Gastrocnemius medialis (tissue), 4 donors: Measurements from ENCODE around the gene CPXM2. TPM values are rescaled to one million over a fixed set of nuclear protein-coding genes. Genes with fewer than 3 reads are reported as not detected.

Experiments
- ATAC-seq, 2 donors: fragments of 150-250 bp; one replicate each; pipeline ENCODE4 v1.9.1; 2016
- DNase-seq, 2 donors: peaks; one replicate each; pipeline ENCODE4 v3.0.0-alpha.2; 2019
- H3K27ac ChIP-seq, 4 donors: fragments of 200-600 bp; sonication (generic); 1 replicate in 1 of 4; 2 replicates in 3 of 4; pipeline ENCODE4 v1.5.1; 2016 to 2018; ENCODE audit warnings: mild to moderate bottlenecking in 2 of 4, moderate library complexity in 1 of 4
- H3K27me3 ChIP-seq, 3 donors: fragments of 200-600 bp; sonication (generic) in 2 of 3; 1 replicate in 1 of 3; 2 replicates in 2 of 3; pipeline versions ENCODE4 v1.5.1 to v1.6.0; 2016 to 2019; ENCODE audit warnings: mild to moderate bottlenecking in 1 of 3, moderate library complexity in 1 of 3
- H3K36me3 ChIP-seq, 2 donors: fragments of 200-600 bp; sonication (generic) in 1 of 2; one replicate each; pipeline ENCODE4 v1.5.1; 2017 to 2018
- H3K4me1 ChIP-seq, 2 donors: fragments of 200-600 bp; sonication (generic) in 1 of 2; one replicate each; pipeline ENCODE4 v1.5.1; 2016 to 2017; ENCODE audit warnings: mild to moderate bottlenecking in 2 of 2
- H3K4me3 ChIP-seq, 4 donors: fragments of 200-600 bp; sonication (generic) in 3 of 4; 1 replicate in 1 of 4; 2 replicates in 3 of 4; pipeline ENCODE4 v1.5.1; 2016 to 2019; ENCODE audit warnings: mild to moderate bottlenecking in 2 of 4
- H3K9me3 ChIP-seq, 3 donors: fragments of 200-600 bp; sonication (generic) in 2 of 3; 1 replicate in 1 of 3; 2 replicates in 2 of 3; pipeline ENCODE4 v1.5.1; 2016 to 2019
- POLR2A ChIP-seq, 2 donors: fragments of 450-650 bp; IDR thresholded peaks; one replicate each; pipeline ENCODE4 v1.6.1; 2017; ENCODE audit warnings: antibody characterized with exemption in 2 of 2, mild to moderate bottlenecking in 2 of 2, moderate library complexity in 2 of 2
- in situ Hi-C, 4 donors: fragments of 200-750 bp; cut with MboI; loops; one replicate each; pipeline versions ENCODE4 v1.15.0 to v1.8.0; 2017; ENCODE audit warnings: low sequenced_read_pairs in 4 of 4
- intact Hi-C: fragments of 100-400 bp; cut with DNase I; formaldehyde crosslinking; loops from one replicate; pipeline ENCODE4 v1.15.1; 2023; ENCODE audit warnings: low total_unique reads
- total RNA-seq, 4 donors: library from RNA; depleted of rRNA; stranded (reverse); fragments of >200 nt; gene quantifications; one replicate each; pipeline versions ENCODE4 v1.1.0 to v1.2.3, GENCODE V29; 2016
- TF ChIP-seq, protein P1 (sequence below), 5 experiments: fragments of 450-650 bp in 3 of 5; fragments of 200-600 bp in 2 of 5; sonication (generic) in 2 of 5; IDR thresholded peaks in 4 of 5; conservative IDR thresholded peaks in 1 of 5; 1 replicate in 4 of 5; 2 replicates in 1 of 5; pipeline ENCODE4 v1.5.1; 2016 to 2019; ENCODE audit warnings: antibody characterized with exemption in 5 of 5, mild to moderate bottlenecking in 3 of 5, moderate library complexity in 3 of 5

The CPXM2 gene
- total RNA-seq, 4 donors from 2014 or later: 0.63 to 4.1 (median 1.9) TPM

- intact Hi-C loops (no loop called here), in situ Hi-C loops (no loop called here)
- Histone ChIP-seq H3K27me3 (no peaks in the 10 kb centered on the region), H3K27ac (no peak overlapping the region), H3K4me1 (no peaks in the 10 kb centered on the region), H3K36me3 (no peaks in the 10 kb centered on the region), H3K9me3 (no peaks in the 10 kb centered on the region), H3K4me3 (no peak overlapping the region)
- TF ChIP-seq POLR2A (IDR thresholded peaks at IDR 0.05): no peak
- TF ChIP-seq, protein P1, sequence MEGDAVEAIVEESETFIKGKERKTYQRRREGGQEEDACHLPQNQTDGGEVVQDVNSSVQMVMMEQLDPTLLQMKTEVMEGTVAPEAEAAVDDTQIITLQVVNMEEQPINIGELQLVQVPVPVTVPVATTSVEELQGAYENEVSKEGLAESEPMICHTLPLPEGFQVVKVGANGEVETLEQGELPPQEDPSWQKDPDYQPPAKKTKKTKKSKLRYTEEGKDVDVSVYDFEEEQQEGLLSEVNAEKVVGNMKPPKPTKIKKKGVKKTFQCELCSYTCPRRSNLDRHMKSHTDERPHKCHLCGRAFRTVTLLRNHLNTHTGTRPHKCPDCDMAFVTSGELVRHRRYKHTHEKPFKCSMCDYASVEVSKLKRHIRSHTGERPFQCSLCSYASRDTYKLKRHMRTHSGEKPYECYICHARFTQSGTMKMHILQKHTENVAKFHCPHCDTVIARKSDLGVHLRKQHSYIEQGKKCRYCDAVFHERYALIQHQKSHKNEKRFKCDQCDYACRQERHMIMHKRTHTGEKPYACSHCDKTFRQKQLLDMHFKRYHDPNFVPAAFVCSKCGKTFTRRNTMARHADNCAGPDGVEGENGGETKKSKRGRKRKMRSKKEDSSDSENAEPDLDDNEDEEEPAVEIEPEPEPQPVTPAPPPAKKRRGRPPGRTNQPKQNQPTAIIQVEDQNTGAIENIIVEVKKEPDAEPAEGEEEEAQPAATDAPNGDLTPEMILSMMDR (IDR thresholded peaks at IDR 0.05 in 4 of 5, conservative IDR thresholded peaks at IDR 0.05 in 1 of 5): no peak
- DNase-seq (no peak), ATAC-seq (no peak)
These were observed 170.1 kb downstream of the CPXM2 start for GRCh38 chr10:123721441-123722049.

DNA sequence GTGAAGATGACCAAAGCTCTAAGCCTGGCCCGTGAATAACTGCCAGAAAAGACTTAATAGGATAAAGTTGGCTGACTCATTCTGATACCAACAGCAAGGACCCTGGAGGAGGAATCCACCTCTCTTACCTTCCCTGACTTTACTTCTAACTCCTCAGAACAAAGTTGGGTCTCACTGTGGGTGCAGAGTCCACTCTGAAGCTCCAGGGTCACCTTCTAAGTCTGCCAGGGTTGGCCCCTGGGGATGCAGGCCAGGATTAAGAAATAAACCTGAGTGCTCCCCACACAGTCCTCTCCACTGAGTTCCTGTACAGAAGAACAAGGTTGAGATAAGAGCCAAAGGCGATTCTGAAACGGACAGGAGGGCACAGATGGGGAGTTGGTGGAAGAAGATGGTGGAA, 171.1 kb downstream of the CPXM2 start:
- no peak for DNase-seq
- no peaks in the 10 kb centered on the region for H3K9me3 ChIP-seq
- no peak for TF ChIP-seq POLR2A (IDR thresholded peaks at IDR 0.05)
- TF ChIP-seq, protein P1 (IDR thresholded peaks at IDR 0.05 in 4 of 5, conservative IDR thresholded peaks at IDR 0.05 in 1 of 5): no peak
- no peak overlapping the region for H3K4me3 ChIP-seq
- no peak for ATAC-seq
- H3K36me3 ChIP-seq: no peaks in the 10 kb centered on the region
- intact Hi-C loops: no loop called here
- no peak overlapping the region for H3K27ac ChIP-seq
- in situ Hi-C loops: no loop called here
- no peaks in the 10 kb centered on the region for H3K27me3 ChIP-seq
- H3K4me1 ChIP-seq: no peaks in the 10 kb centered on the region

GRCh38 chr10:123718544-123719060, 173.0 kb downstream of the CPXM2 start:
- no peak for DNase-seq
- Histone ChIP-seq H3K9me3 (no peaks in the 10 kb centered on the region), H3K4me1 (no peaks in the 10 kb centered on the region), H3K4me3 (no peak overlapping the region), H3K27me3 (no peaks in the 10 kb centered on the region), H3K27ac (no peak overlapping the region), H3K36me3 (no peaks in the 10 kb centered on the region)
- intact Hi-C loops: no loop called here
- TF ChIP-seq POLR2A (IDR thresholded peaks at IDR 0.05): no peak
- in situ Hi-C loops: no loop called here
- ATAC-seq: no peak

- TF ChIP-seq, protein P1 (IDR thresholded peaks at IDR 0.05 in 4 of 5, conservative IDR thresholded peaks at IDR 0.05 in 1 of 5): no peak
- TF ChIP-seq POLR2A (IDR thresholded peaks at IDR 0.05): no peak
- intact Hi-C loops: no loop called here
These were observed 174.3 kb downstream of the CPXM2 start for GRCh38 chr10:123717336-123717735.

DNA sequence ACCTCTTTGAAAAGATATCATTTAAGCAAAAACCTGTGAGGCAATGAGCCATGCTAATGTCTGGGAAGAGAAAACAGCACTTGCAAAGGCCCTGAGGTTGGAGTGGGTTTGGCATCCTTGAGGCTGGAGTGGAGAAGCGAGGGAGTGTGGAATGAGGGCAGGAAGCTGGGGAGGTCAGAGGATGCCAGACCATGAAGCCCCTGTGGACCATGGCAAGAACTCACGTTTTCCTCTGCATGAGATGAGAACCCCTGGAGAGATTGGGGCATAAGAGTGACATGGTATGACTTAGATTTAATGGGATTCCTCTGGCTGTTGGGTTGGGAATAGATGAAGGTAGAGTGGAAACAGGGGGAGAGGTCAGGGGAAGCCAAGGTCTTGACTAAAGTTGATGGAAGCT, 176.1 kb downstream of the CPXM2 start:
- Histone ChIP-seq H3K4me1 (no peaks in the 10 kb centered on the region), H3K9me3 (no peaks in the 10 kb centered on the region), H3K36me3 (no peaks in the 10 kb centered on the region), H3K4me3 (no peak overlapping the region), H3K27ac (no peak overlapping the region), H3K27me3 (no peaks in the 10 kb centered on the region)
- no peak for TF ChIP-seq POLR2A (IDR thresholded peaks at IDR 0.05)
- TF ChIP-seq, protein P1 (IDR thresholded peaks at IDR 0.05 in 4 of 5, conservative IDR thresholded peaks at IDR 0.05 in 1 of 5): no peak
- in situ Hi-C loops: no loop called here
- DNase-seq (no peak), ATAC-seq (no peak)
- intact Hi-C loops: no loop called here

More at GRCh38 chr10:123717336-123717735, 174.3 kb downstream of the CPXM2 start:
- ATAC-seq (no peak), DNase-seq (no peak)
- no peaks in the 10 kb centered on the region for H3K9me3 ChIP-seq
- in situ Hi-C loops: no loop called here
- H3K4me1 ChIP-seq: no peaks in the 10 kb centered on the region
- H3K27me3 ChIP-seq: no peaks in the 10 kb centered on the region
- no peak overlapping the region for H3K4me3 ChIP-seq
- no peaks in the 10 kb centered on the region for H3K36me3 ChIP-seq
- no peak overlapping the region for H3K27ac ChIP-seq
